ENCODE results near the gene ZIC1. TPM values are rescaled to one million over a fixed set of nuclear protein-coding genes. Genes with fewer than 3 reads are reported as not detected.

Gene ZIC1
- total RNA-seq, 2 donors from 2014 or later = not detected

Other genes with a start within 250 kb of the ZIC1 start
- gene ZIC4, start 2.8 kb upstream of the ZIC1 start, total RNA-seq = not detected